Measurements from ENCODE around the gene POPDC3. TPM values are rescaled to one million over a fixed set of nuclear protein-coding genes. Genes with fewer than 3 reads are reported as not detected.

Gene POPDC3
- polyA plus RNA-seq, 3 donors, result not detected

- no peak for DNase-seq
- intact Hi-C loops (cut with micrococcal nuclease), result no loop called here
- Histone ChIP-seq H3K4me3 (replicated peaks in 1 of 3; ENCODE audit: low read depth in 2 of 3, low read length in 3 of 3) (no peak overlapping the region), H3K27me3 (ENCODE audit: control insufficient read depth in 2 of 2, insufficient read depth in 2 of 2, low read length in 2 of 2) (no peaks in the 10 kb centered on the region), H3K79me2 (ENCODE audit: insufficient read depth, low read length) (no peaks in the 10 kb centered on the region), H3K27ac (ENCODE audit: low read depth in 1 of 2, low read length in 2 of 2) (no peak overlapping the region), H3K9ac (ENCODE audit: insufficient read depth, low read length, poor library complexity, severe bottlenecking) (no peak overlapping the region), H3K9me3 (replicated peaks in 1 of 2; ENCODE audit: control insufficient read depth in 1 of 2, insufficient read depth in 1 of 2, low read length in 2 of 2) (no peaks in the 10 kb centered on the region), H3K36me3 (replicated peaks in 1 of 2; ENCODE audit: control insufficient read depth in 1 of 2, insufficient read depth in 2 of 2, low read length in 2 of 2) (no peaks in the 10 kb centered on the region), H4K20me1 (ENCODE audit: insufficient read depth, low read length) (no peaks in the 10 kb centered on the region), H3K4me1 (ENCODE audit: control insufficient read depth in 1 of 2, insufficient read depth in 2 of 2, low read length in 2 of 2) (no peaks in the 10 kb centered on the region), H3K4me2 (replicated peaks; ENCODE audit: extremely low read depth, low read length, poor library complexity, severe bottlenecking) (no peak overlapping the region), H2AFZ (ENCODE audit: insufficient read depth, low read depth, low read length, poor library complexity, severe bottlenecking) (no peak overlapping the region)
- Mint-ChIP-seq H3K36me3 (no peaks in the 10 kb centered on the region), H3K4me1 (peaks cover 2% of the 10 kb centered on the region), H3K27me3 (ENCODE audit: low read depth in 3 of 3) (peaks cover 0 to 6% (median 4%) of the 10 kb centered on the region in 3 donors), H3K27ac (no peak overlapping the region), H3K9me3 (peaks cover 0 to 3% (median 0%) of the 10 kb centered on the region in 7 donors), H3K4me3 (no peak overlapping the region)
- no peak for TF ChIP-seq CTCF (IDR thresholded peaks at IDR 0.05)
- WGBS (ENCODE audit: insufficient coverage), result no CpG with 5 or more reads among the region's 3 CpGs
These were observed 32.0 kb upstream of the POPDC3 start for GRCh38 chr6:105211831-105212230.

GRCh38 chr6:105210932-105211531, 31.2 kb upstream of the POPDC3 start:
- Mint-ChIP-seq H3K27me3 (ENCODE audit: low read depth in 3 of 3) (peaks cover 0 to 6% (median 5%) of the 10 kb centered on the region in 3 donors), H3K36me3 (no peaks in the 10 kb centered on the region), H3K4me1 (peaks cover 2% of the 10 kb centered on the region), H3K4me3 (no peak overlapping the region), H3K27ac (no peak overlapping the region), H3K9me3 (peaks cover 0 to 3% (median 0%) of the 10 kb centered on the region in 7 donors)
- no peak overlapping the region for H3K9ac ChIP-seq (ENCODE audit: insufficient read depth, low read length, poor library complexity, severe bottlenecking)
- H2AFZ ChIP-seq (ENCODE audit: insufficient read depth, low read depth, low read length, poor library complexity, severe bottlenecking), result no peak overlapping the region
- no peak overlapping the region for H3K4me2 ChIP-seq (replicated peaks; ENCODE audit: extremely low read depth, low read length, poor library complexity, severe bottlenecking)
- no peak overlapping the region for H3K27ac ChIP-seq (ENCODE audit: low read depth in 1 of 2, low read length in 2 of 2)
- intact Hi-C loops (cut with micrococcal nuclease), result no loop called here
- H3K36me3 ChIP-seq (replicated peaks in 1 of 2; ENCODE audit: control insufficient read depth in 1 of 2, insufficient read depth in 2 of 2, low read length in 2 of 2), result no peaks in the 10 kb centered on the region
- no peaks in the 10 kb centered on the region for H3K9me3 ChIP-seq (replicated peaks in 1 of 2; ENCODE audit: control insufficient read depth in 1 of 2, insufficient read depth in 1 of 2, low read length in 2 of 2)
- no peaks in the 10 kb centered on the region for H3K27me3 ChIP-seq (ENCODE audit: control insufficient read depth in 2 of 2, insufficient read depth in 2 of 2, low read length in 2 of 2)
- H3K4me3 ChIP-seq (replicated peaks in 1 of 3; ENCODE audit: low read depth in 2 of 3, low read length in 3 of 3), result no peak overlapping the region
- no peaks in the 10 kb centered on the region for H4K20me1 ChIP-seq (ENCODE audit: insufficient read depth, low read length)
- H3K4me1 ChIP-seq (ENCODE audit: control insufficient read depth in 1 of 2, insufficient read depth in 2 of 2, low read length in 2 of 2), result no peaks in the 10 kb centered on the region
- TF ChIP-seq CTCF (IDR thresholded peaks at IDR 0.05), result no peak
- no peak for DNase-seq
- no CpG with 5 or more reads among the region's 1 CpG for WGBS (ENCODE audit: insufficient coverage)
- no peaks in the 10 kb centered on the region for H3K79me2 ChIP-seq (ENCODE audit: insufficient read depth, low read length)
